ENCODE results near the gene LOXHD1.
A peak's percentile ranks its signal among the peaks of the same experiment; 100 is the strongest.

Gene LOXHD1

GRCh38 chr18:46531482-46531881 is 125.5 kb downstream of the LOXHD1 start:
- FAIRE-seq, result no peak

GRCh38 chr18:46528037-46528436 is 129.0 kb downstream of the LOXHD1 start:
- no peak for FAIRE-seq

- no peak for FAIRE-seq
These were observed 137.2 kb downstream of the LOXHD1 start for GRCh38 chr18:46519870-46520269.

GRCh38 chr18:46518438-46518837 is 138.6 kb downstream of the LOXHD1 start:
- no peak for FAIRE-seq

GRCh38 chr18:46516555-46516954 is 140.5 kb downstream of the LOXHD1 start:
- no peak for FAIRE-seq

GRCh38 chr18:46510386-46510785 is 146.6 kb downstream of the LOXHD1 start:
- FAIRE-seq, result no peak

- no peak for FAIRE-seq
These were observed 147.5 kb downstream of the LOXHD1 start for GRCh38 chr18:46509530-46509929.

- FAIRE-seq, result no peak
These were observed 149.9 kb downstream of the LOXHD1 start for GRCh38 chr18:46506974-46507586.

GRCh38 chr18:46502444-46502843 is 154.6 kb downstream of the LOXHD1 start:
- no peak for FAIRE-seq

GRCh38 chr18:46497129-46497528 is 159.9 kb downstream of the LOXHD1 start:
- FAIRE-seq, result no peak

- no peak for FAIRE-seq
These were observed 168.4 kb downstream of the LOXHD1 start for GRCh38 chr18:46488471-46489213.

- no peak for FAIRE-seq
These were observed 171.3 kb downstream of the LOXHD1 start for GRCh38 chr18:46485675-46486194.

GRCh38 chr18:46484971-46485370 is 172.0 kb downstream of the LOXHD1 start:
- no peak for FAIRE-seq

GRCh38 chr18:46482831-46483230 is 174.2 kb downstream of the LOXHD1 start:
- FAIRE-seq, result no peak

- no peak for FAIRE-seq
These were observed 175.2 kb downstream of the LOXHD1 start for GRCh38 chr18:46481847-46482245.

- peak; percentile 61 for FAIRE-seq
These were observed 175.8 kb downstream of the LOXHD1 start for GRCh38 chr18:46481048-46481846.

- FAIRE-seq, result no peak
These were observed 176.8 kb downstream of the LOXHD1 start for GRCh38 chr18:46480226-46480625.

GRCh38 chr18:46478796-46479195 is 178.2 kb downstream of the LOXHD1 start:
- no peak for FAIRE-seq

GRCh38 chr18:46477425-46478011 is 179.5 kb downstream of the LOXHD1 start:
- FAIRE-seq, result no peak

GRCh38 chr18:46475390-46475752 is 181.6 kb downstream of the LOXHD1 start:
- FAIRE-seq, result no peak

GRCh38 chr18:46474487-46475389 is 182.3 kb downstream of the LOXHD1 start:
- FAIRE-seq, result no peak

Measured in G401.6 (cell line).